HG02973 (cell line): ENCODE data around the gene C13orf46.

Experiments used
- ATAC-seq: cut with Tn5 transposase; IDR thresholded peaks from one replicate; pipeline ENCODE4 v1.9.1; 2021; ENCODE audit warnings: moderate library complexity; ENCODE audit not compliant: unreplicated experiment

Gene C13orf46

DNA sequence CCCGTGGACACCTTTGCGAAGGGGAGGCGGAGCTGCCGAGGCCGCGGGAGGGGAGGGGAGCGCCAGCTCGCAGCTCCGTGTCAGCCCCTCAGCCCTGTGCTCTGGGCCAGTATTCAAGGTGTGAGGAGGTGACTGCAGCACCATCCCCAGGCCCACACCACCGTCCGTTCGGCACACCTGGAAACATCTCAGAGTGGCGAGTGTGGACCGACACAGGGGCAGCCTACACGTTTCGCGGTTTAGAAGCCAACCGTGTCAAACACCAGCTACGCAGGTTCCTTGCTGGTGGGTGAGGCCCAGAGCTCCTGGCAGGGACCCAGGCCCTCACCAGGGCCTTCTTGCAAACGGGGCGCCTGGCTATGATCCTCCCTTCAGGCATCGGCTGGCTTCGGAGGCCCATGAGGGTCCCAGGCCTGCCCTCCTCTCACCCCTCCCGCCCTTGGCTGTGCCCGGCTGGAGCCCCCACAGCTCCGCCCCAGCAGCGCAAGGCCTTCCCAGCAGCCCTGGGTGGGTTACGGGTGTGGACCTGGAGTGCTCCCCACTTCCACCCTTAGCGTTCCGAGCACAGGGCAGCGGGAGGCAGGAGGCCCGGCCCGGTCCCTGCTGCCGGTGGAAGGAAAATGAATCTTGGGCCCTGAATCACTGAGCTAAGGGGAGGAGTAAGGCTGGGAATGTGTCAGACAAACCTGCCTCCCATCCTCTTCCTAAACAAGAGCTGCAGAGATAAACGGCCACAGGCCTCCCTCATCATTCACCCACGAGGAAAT is 1.2 kb downstream of the C13orf46 start:
- no peak for ATAC-seq

DNA sequence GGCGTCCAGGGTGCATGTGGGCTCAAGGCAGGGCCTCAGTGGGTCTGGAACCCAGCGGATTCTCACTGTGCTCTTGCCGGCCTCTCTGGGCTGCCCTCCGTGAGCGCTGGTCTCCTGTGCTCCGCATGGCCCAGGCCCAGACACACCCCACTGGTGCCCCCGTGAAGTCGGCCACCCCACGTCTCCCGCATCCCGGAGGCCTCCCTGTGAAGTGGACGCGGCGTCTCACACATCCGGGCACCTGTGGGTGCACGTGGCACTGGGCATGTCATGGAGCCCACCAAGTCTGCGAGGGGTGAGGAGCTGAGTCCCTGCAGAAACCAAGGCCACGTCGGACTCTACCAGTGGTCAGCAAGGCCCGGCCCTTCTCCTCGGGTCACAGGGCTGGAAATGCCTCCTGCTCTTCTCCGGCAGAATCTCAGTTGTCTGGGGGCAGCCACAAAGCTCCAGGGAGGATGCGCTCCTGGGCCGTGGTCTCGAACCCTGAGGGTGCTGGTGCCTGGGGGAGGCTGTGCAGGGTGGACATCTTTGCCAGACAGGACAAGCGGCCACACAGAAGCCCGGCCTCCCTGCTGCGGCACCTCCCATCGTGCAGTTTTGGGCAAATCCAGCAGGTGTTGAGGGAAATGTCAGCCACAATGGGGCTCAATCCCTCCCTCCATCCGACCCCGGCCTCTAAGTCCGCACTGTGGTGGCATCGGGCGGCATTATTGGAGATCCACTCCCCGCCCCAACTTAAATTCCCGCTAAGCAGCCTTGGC is 2.2 kb downstream of the C13orf46 start:
- no peak for ATAC-seq

DNA sequence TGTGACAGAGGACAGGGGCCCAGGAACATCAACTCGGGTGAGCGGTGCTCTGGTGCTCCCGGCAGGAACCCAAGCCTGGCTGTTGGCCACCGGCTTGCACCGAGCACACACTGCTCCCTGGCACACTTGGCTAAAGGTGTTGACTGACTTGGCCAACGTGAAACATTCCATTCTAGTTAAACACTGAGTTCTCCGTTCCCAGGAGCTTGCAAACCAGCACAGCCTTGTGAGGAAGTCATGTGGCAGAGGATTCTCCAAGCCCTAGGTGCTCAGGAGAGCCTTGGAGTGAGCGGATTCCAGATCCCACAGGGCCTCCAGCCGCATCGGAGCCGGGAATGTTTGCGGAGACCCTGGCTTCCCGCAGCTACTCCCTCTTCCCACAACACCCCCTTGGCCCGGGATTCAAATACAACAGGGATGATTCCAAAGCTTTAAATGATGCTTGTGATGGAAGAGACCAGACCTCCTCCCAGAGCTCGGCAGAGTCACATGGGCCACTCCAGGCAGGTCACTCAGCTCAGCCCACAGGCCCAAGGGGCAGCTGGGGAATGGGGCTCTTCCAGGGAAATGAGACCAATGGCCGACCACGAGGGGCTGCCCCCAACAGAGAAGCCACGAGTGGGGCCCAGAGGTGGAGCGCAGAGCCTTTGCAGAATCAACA is 2.9 kb downstream of the C13orf46 start:
- ATAC-seq, result no peak

DNA sequence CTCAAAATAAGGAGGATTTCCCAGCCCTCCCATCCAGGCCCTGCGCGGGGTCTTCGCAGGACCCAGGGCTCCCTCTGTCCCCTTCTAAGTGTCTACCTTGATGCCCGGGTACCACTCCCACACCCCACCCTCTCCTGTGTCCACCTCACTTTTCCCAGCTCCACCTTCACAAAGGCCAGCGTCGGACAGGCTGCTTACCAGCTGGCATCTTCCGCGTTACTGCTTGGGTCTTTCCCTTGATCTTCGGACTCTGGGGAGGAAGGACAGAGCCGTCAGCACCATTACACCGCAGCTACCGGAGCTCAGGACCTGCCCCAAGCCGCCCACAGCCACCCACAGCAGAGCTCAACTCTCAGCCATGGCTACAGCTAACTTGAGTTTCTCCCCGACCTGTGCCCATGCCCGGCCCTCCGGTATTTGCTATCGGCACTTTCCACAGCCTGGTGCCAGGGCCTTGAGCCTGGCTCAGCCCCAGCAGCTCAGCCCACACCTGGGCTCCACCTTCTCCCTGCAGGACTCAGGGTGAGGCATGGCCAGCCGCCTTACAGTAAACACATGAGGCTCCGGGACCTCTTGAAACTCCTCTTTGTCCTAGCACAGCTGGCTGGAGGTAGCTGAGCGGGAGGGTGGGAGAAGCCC is 3.8 kb downstream of the C13orf46 start:
- no peak for ATAC-seq

DNA sequence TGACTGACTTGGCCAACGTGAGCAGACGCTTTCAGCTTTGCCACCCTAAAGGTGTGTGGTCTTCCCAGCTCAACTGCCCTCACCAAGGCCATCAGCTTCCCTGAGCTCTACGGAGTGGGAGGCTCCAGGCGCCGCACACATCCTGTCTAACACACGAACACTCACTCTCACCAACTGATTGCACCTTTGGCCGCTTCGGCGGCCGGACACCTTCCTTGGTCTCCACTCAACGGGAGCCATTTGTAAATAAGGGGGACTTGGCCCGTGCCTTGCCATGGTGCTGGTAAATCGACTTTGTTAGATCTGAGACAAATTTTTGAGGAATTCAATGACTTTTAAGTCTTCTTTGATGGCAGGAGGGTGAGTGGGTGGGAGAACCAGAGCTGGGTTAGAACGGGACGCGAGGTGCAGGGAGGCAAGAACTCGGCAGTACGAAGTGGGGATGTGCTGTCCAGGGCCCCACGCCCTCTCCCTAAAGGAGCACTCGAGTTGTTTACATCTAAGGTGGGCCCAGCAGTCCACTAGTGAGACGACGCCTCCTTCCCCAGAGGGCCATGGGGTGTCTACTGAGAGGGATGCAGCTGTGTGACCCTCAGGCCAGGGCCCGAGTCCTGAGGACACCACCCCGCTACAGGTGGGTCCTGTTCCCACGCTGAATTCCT is 4.4 kb downstream of the C13orf46 start:
- no peak for ATAC-seq

DNA sequence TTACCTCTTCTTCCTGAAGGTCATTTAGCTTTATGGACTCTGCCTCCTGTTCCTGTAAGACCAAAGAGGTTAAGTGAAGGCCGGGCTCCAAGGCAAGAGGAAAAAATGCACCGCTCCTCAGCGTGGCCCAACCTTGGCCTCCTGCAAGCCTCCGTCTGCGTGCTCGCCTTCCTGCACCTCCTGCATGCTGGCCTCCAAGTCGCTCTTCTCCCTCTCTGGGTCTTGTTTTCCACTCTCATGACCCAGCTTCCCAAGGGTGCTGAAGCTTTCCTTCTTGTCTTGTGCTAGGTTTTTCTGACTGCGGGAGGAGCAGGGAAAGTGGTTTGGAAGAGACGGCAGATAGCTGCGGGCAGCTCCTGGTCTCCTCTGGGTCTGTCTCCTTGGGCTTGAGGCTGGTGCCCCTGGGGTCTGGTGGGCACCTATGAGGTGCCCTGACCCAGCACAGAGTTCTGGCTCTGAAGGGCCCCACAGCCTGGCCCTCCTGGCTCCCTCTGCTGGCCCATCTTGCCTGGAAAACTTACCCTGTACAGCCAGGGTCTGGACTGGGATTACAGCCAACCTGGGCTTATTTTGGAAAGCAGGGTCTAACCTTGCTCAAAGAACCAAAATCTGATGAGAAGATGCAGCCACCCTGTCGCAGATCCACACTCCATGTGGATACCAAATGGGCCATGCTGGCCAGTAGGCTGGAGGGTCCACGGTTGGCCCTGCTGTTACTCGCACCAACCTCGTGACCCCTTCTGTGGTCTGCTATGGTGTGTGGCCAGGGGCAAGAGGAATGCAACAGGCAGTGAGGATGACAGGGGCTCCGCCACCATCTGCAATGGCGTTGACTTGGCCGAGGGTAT is 5.2 kb downstream of the C13orf46 start:
- no peak for ATAC-seq

DNA sequence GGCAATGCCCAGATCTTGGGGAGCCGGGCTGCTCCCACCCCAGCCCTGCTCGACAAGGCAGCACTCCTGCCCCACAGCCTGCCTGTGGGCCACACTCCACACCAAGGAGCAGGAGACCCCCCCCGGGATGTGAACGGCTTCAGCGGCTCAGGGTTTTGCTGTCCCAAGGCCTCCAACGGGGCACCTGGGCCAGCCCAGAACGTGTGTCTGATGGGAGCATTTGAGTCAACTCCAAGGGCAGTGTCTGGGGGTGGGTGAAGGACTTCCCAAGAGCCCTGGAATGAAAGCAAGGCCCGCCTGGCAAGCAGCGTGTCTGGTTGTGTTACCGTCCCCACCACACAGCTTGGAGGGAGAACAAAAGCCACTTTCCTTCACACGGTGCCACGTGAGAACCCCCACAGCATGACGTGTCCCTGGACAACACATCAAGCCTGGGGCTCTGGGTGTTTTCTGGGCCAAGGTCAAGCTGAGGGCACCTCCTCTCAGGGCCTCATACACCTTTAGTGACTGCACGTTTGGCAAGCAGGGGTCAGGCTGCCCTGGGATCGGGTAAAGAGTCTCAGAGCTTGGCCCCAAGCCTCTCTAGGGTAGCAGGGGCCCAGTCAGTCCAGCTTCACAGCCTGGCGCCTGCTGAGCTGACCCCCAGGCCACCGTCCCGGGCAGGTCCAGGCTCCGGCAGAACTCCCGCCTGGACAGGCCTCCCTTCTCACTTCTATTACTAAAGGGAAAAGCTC is 6.0 kb downstream of the C13orf46 start:
- no peak for ATAC-seq

DNA sequence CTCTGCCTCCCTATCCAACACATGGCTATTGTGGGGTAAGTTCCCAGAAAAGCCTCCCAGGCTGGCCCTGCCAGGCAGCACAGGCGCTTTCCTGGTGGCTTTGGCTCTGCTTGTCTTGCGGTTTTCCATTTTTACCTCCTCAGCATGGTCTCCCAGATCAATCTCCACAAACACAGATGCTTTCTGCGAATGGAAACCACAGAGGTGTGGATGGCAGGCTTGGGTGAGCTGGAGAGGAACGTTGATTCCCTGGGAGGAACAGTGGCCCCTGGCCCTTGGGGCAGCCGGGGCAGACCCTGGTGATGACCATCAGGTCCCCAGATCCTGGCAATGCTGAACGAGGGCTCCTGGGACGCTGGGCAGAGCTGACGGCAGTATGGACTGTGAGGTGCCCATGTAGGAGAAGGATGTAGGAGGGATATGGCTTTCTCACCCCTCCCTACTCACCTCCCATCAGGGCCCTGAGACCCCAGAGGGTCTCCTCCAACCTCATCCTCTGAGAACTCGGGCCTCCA is 6.6 kb downstream of the C13orf46 start:
- no peak for ATAC-seq

DNA sequence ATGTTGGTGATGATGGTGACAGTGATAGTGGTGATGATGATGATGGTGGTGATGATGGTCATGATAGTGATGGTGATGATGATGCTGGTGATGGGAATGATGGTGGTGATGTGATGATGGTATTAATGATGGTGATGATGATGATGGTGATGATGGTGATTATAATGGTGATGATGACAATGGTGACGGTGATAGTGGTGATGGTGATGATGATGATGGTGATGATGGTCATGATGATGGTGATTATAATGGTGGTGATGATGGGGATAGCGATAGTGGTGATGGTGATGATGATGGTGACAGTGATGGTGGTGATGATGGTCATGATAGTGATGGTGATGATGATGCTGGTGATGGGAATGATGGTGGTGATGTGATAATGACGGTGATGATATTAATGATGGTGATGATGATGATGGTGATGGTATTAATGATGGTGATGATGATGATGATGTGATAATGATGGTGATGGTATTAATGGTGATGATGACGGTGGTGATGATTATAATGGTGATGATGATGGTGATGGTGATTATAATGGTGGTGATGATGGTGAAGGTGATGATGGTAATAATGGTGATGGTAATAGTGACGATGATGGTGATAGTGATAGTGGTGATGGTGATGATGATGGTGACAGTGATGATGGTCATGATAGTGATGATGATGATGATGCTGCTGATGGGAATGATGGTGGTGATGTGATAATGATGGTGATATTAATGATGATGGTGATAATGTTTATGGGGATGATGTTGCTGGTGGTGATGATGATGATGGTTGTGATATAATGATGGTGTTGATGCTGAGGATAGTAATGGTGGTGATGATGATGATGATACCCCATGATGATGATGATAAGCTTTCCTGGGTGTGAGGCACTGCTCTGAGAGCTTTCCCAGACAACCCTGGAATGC is 7.7 kb downstream of the C13orf46 start:
- ATAC-seq, result no peak

DNA sequence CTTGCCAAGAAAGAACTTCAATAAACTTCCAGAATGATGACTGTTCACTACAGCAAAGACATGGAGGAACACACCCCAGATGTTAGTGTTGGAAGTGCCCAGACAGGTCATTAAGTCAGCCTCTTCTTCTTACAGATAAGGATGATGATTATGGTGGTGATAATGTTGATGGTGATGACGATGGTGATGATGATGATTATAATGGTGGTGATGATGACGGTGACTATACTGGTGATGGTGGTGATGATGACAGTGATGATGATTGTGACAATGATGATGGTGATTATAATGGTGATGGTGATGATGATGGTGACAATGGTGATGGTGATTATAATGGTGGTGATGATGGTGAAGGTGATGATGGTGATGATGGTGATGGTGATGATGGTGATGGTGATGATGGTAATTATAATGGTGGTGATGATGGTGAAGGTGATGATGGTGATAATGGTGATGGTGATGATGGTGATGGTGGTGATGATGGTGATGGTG is 8.4 kb downstream of the C13orf46 start:
- ATAC-seq, result no peak

DNA sequence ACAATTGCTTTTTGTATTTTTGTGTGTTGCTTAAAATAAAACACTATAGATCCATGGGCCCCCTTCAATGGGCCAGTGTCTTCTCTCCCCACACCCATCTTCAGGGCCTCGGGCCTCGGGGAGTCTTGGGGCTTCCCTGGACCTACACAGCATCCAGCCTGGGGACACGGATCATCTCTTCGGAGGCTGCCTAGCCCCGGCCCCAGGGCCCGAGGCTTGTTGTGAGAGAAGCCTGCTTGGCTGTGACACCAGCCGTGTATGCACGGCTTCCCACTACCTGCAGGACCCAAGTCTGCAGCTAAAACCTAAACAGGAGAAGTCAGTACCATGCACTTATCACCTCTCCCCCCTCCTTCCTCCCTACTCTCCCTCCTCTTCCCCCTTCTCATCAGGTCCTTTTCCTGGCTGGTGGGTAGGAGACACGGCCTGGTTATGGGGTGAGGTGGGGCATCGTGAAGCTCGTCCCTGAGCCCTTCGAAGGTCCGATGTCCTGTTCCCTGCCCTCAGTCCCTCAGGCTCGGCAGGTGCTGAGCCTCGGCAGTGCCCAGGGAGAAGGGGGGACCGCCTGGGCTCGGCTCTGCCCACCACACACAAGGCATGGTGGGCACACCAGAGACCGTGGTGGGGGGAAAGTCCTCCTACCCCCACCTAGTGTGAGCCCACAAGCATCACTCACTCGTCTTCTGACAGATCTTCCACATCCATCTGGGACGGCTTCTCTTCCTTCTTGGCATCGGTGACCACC is 9.5 kb downstream of the C13orf46 start:
- ATAC-seq, result no peak

DNA sequence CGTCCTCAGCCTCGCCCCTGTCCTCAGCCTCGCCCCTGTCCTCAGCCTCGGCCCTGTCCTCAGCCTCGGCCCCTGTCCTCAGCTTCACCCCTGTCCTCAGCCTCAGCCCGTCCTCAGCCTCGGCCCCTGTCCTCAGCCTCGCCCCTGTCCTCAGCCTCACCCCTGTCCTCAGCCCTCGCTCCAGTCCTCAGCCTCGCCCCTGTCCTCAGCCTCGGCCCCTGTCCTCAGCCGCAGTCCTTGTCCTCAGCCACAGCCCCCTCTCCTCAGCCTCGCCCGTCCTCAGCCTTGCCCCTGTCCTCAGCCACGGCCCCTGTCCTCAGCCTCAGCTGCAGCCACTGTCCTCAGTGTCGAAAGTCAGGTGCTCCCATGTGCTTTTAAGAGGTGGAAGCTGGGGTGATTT is 10.5 kb downstream of the C13orf46 start:
- ATAC-seq, result no peak

DNA sequence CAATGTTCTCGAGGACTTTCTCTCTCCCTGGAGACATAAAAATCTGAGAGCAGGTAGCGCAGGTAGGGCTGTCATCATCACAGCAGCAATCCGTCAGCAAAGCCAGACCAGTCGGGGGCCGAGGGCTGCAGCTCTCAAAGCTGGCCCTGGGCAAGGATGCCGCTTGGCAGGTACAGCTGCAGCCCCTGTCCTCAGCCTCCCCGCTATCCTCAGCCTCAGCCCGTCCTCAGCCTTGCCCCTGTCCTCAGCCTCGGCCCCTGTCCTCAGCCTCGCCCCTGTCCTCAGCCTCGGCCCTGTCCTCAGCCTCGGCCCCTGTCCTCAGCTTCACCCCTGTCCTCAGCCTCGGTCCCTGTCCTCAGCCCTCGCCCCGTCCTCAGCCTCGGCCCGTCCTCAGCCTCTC is 10.9 kb downstream of the C13orf46 start:
- no peak for ATAC-seq

DNA sequence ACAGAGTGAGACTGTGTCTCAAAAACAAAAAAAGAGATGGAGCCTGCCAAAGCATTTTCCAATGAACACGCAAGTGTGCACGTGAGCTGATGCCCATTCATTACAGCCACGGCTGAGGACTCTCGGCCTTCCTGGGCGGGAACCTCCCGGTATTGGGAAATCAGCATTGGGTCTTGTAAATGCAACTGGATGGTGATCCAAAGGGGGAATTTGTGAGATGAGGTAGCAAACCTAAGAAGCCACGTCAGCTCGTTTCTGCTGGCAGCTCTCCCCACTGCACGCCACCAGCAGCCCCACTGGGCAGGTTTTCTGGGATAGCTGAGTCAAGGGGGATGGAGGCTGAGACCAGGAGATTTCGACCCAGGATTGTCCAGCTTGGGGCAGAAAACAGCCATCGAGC is 11.5 kb downstream of the C13orf46 start:
- no peak for ATAC-seq

DNA sequence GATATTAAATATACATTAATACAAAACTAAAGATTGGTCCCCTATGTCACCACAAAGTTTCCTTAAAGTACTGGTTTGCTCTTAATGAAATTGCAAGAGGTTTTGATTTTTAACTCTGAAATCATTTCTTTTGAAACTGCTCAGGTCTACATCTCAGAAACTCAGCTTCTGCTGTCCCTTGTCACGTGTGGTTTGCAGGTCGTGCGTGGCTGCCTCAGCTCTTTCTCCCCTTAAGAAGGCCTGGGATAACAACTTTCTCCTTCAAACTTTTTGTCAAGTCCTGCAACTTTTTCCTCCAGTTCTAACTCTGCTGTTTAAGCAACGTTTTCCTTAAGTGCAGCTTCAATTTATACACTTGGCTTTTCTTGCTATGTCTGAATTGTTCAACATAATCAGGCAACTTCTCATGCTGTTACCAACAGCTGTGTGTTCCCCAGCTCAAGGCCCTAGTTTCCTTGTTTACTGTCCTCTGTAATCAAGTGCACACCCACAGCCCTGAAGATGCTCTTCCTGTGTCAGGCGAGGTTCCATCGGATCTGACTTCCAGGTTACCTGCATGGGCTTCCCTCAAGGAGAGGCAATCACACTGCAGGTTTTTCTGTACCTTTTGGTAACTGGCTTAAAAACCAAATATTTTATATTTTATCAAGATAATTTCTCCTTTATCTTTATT is 13.5 kb downstream of the C13orf46 start:
- ATAC-seq, result no peak

DNA sequence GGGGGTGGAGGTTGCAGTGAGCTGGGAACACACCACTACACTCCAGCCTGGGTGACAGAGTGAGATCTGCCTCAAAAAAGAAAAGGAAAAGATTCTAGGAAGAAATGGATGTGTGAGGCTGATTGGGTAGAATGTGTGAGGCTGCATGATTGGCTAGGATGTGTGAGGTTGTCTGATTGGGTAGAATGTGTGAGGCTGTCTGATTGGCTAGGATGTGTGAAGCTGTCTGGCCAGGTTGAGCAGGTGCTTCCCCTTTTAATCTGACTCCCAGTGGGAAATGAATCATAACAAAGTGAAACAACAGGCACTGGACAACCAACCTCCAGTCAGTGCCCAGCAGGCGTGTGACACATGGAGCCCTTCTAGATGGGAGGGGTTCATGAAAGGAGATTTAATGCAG is 14.7 kb downstream of the C13orf46 start:
- no peak for ATAC-seq

DNA sequence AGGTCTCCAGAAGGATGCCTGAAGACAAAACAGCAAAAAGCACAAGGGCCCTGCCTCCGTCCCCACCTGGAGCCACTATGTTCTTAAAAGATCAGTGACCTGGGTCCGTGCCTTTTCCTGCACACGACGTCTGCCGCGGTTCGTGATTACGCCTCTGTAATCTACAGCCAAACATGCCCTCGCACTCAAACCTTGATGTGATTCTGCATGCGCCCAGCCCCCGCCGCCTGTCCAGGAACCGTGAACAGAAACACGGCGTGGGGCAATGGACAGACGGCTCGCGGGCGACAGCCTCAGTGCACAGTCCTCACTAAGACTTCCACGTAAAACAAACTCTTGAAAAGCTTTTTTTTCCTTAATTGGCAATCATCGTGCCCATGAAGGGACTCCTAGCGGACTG is 15.5 kb downstream of the C13orf46 start:
- no peak for ATAC-seq
